ENCODE data around the gene PPP1R12B.
"Not testable (repeated sequence)": the region's sequence is repeated elsewhere in the genome, so short reads cannot be mapped to it uniquely, and the experiment has no call there.

PPP1R12B gene

GRCh38 chr1:202565890-202566602 is 217.5 kb downstream of the PPP1R12B start:
- no peak for DNase-seq

GRCh38 chr1:202567738-202568137 is 219.2 kb downstream of the PPP1R12B start:
- no peak for DNase-seq

DNA sequence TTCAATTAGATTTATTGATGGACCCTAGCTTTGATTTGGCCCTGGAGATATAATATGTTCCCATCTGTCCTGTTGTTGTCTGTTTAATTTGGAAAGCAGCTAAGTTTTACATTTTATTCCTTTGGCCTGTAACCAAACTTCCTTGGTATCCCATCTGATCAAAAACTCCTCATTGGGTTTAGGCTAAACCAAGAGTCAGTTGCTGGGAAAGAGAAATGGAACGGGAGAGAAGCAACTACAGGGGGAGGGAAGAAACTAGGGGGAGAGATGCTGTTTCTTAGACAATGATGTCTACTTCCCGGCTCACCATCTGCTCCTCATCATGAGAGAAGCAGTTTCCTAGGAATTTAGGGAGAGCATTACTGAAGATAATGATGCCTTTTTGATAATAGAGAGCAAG is 219.9 kb downstream of the PPP1R12B start:
- DNase-seq: no peak

- DNase-seq: no peak
Observed at GRCh38 chr1:202568826-202569225, 220.3 kb downstream of the PPP1R12B start.

DNA sequence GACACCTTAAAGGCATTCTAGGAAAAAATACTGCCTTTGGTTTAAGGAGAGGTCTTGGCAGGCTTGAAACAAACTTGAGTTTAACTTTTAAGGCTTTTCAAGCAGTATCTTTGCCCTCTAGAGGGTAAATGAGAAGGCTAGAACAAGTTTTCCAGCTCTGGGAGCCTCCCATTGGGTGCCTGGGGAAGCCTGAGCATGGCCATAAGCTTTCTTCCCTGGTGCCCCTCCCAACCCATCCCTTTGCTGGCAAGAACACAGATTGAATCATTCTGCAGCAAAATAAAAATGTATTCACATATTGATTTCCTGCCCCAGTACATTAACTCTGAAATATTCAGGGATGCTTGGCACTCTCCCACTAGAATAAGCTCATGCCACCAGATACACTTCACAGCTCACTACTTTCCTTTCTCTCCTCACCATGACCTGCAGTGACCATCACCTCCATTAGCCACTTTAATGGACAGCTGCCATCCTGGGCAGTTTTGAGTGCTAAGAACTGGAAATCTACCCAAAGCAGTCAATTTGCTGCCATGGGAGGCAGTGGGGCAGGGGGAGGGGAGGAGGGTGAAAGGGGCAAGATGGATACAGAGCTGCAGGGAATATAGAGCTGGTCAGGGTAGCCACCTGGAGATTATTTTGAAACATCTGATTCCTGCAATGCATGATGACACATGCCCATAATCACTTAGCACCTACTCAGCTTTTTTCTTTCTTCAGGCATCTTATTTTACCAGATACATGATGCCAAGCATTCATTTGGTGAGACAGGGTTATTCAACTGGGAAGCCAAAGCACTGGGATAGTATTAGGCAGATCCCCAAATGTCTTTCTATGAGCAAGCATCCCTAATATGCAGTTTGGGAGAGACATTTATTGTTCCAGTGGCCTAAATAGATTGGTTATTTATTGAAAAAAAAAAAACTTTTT is 221.2 kb downstream of the PPP1R12B start:
- no peak for DNase-seq

GRCh38 chr1:202571719-202572339 is 223.3 kb downstream of the PPP1R12B start:
- peak; percentile 71 for DNase-seq

DNA sequence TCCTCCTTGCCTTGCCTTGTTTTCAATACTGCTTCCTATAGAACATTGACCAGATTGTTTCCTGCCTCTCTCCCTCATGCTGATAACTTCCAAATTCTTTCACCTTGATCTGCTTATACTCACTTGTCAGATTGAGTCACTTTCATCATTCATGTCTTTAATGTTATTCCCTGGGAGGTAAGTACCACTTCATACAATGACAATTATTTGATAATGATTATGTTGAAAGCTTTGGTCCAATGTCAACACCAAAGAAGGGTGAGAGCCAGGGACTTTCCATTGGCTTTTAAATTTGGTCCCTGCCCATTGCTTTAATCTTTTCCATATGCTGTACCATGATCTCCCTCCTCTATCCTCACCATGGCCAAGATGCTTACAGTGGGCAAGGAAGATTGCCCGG is 224.4 kb downstream of the PPP1R12B start:
- DNase-seq: no peak

- DNase-seq: no peak
Observed at GRCh38 chr1:202575918-202576653, 227.6 kb downstream of the PPP1R12B start.

DNA sequence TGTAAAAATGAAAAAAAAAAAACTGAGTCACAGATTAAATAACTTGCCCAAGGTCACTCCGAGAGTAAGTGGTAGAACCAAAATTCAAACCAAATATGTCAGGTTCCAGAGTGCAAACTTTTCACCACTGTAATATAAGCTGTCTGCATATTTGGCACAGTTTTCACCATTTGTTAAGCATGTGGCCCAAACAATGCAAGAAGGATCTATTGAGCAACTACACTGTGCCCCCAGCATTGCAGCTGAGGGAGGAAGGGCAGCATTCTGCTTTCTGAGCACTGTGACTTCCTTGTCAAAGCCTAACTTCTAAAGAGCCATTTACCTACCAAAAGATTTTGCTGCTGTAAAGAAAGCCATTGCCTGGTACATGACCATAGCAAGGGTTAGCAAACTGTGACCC is 228.3 kb downstream of the PPP1R12B start:
- DNase-seq: peak; percentile 50

DNA sequence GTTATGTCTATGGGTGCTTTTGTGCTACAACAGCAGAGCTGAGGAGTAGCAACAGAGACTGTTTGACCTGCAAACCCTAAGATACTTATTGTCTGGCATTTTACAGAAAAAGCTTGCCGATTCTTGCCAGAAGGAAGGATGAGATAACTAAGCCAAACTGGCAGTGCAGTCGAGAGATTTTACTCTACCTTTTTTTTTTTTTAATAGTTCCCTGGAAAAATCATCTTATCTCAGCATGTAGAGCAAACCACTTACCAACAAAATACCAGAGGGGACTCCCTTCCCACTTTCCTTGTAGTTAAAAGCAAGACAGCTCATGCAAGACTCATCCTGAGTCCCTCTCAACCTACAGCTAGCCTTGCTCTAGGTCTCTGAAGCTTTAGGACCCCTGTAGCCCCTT is 228.9 kb downstream of the PPP1R12B start:
- DNase-seq: peak; percentile 69

GRCh38 chr1:202578001-202578504 is 229.6 kb downstream of the PPP1R12B start:
- DNase-seq: no peak

DNA sequence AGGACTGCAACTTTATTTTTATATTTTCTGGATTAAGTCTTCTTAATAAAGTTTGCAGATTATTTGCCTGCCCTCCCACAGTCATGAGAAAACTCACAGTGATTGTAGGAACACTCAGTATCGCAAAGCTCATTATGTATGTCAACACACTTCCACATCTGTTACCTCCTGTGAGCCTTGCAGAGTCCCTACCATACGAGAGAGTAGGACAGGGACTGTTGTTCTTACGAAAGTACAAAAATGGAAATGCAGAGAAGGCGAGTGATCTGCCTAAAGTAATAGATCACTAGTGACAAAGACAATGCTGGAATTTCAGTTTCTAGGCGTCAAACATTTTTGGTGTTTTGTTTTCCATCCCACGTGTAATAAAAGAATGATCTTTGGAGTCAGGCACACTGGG is 230.1 kb downstream of the PPP1R12B start:
- DNase-seq: no peak

GRCh38 chr1:202579806-202580205 is 231.3 kb downstream of the PPP1R12B start:
- no peak for DNase-seq

GRCh38 chr1:202580619-202581018 is 232.1 kb downstream of the PPP1R12B start:
- no peak for DNase-seq

GRCh38 chr1:202582350-202582749 is 233.9 kb downstream of the PPP1R12B start:
- DNase-seq: not testable (repeated sequence)

GRCh38 chr1:202584707-202585589 is 236.4 kb downstream of the PPP1R12B start:
- peak; percentile 78 for DNase-seq

- DNase-seq: no peak
Observed at GRCh38 chr1:202585590-202585933, 237.1 kb downstream of the PPP1R12B start.

- peak; percentile 41 for DNase-seq
Observed at GRCh38 chr1:202586018-202586821, 237.7 kb downstream of the PPP1R12B start.

GRCh38 chr1:202586871-202587270 is 238.4 kb downstream of the PPP1R12B start:
- DNase-seq: no peak

DNA sequence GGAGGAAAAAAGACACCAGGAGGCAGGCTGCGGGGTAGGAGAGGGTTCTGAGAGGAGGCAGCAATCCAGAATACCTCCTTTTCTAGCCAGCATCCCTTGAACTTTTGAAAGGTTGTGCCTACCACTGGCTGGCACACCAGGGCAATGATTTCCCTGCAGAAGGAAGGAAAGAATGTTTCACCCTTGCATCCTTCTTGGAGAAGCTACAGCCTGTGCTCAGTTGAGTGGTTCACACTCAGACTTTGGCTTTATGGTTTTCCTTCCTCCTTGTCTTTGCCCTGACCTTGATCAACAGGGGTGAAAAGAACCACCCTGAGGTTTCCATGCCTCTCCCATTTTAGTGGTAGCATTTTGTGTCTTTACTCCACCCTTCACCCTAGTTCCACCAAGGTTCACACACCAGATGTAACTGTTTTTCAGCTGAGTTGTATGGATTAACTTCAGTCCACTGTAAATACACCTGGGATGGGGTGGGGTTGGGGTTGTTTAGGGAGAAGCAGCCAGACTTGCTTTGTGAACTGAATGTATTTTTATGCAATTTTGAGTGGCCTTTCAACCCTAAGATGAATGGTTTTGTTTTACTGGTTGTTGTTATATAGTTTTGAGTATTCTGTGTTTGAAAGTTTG is 239.5 kb downstream of the PPP1R12B start:
- no peak for DNase-seq
